Skeletal muscle satellite cell (primary cell): ENCODE data around the gene LY6G5B.

Experiments
- H3K27me3 ChIP-seq: 2 replicates; pipeline ENCODE4 v1.7.0; 2013; ENCODE audit warnings: low read length; ENCODE audit not compliant: control insufficient read depth, insufficient read depth
- H3K36me3 ChIP-seq: 2 replicates; pipeline ENCODE4 v1.7.0; 2013; ENCODE audit warnings: mild to moderate bottlenecking, control low read depth, low read length; ENCODE audit not compliant: insufficient read depth
- H3K4me1 ChIP-seq: 2 replicates; pipeline ENCODE4 v1.7.0; 2013; ENCODE audit warnings: low read length; ENCODE audit not compliant: control insufficient read depth, insufficient read depth
- H3K4me2 ChIP-seq: 2 replicates; pipeline ENCODE4 v1.7.0; 2013; ENCODE audit warnings: mild to moderate bottlenecking, low read length
- H3K4me3 ChIP-seq: 2 replicates; pipeline ENCODE4 v1.7.0; 2013; ENCODE audit warnings: low read length
- H3K9ac ChIP-seq: 2 replicates; pipeline ENCODE4 v1.7.0; 2013; ENCODE audit warnings: mild to moderate bottlenecking, low read depth, low read length, moderate library complexity
- H3K9me3 ChIP-seq: replicated peaks from 2 replicates; pipeline ENCODE4 v1.7.0; 2013; ENCODE audit warnings: mild to moderate bottlenecking, control low read depth, low read length

LY6G5B gene

DNA sequence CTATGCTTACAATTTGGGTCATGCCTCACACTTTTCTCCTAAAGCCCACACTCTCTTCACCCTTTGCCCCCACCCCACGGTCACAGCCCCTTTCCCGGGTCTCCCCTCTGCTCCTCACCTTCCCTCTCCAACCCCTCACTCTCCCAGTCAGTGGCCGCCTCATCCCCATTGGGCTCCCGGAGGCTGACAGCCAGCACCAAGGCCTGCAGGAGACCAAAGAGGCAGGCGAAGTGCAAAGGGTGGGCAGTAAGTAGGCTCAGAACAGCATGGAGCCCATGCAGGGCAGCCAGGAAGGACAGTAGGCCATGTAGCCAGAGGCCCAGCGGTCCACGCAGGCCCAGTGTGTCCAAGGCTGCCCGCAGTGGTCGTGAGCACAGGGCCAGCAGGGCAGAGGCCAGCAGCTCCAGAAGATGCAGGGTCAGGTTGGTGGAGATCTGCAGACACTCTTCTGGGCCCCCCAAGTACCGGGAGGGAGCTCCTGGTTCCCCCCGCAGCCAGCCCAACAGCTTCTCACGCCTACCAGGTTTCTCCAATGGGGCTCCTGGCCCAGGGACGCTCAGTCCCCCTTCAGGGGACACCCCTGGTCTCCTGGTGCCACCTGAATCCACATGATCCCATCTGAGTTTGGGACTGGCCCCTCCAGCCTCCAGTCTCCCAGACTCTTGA is 10.7 kb upstream of the LY6G5B start:
- no peaks in the 10 kb centered on the region for H3K27me3 ChIP-seq
- H3K4me1 ChIP-seq, result peaks cover 38% of the 10 kb centered on the region
- H3K4me3 ChIP-seq, result peak overlapping the region; percentile 94
- peaks cover 15% of the 10 kb centered on the region for H3K36me3 ChIP-seq
- peak overlapping the region; percentile 89 for H3K4me2 ChIP-seq
- peak overlapping the region; percentile 96 for H3K9ac ChIP-seq
- no peaks in the 10 kb centered on the region for H3K9me3 ChIP-seq

DNA sequence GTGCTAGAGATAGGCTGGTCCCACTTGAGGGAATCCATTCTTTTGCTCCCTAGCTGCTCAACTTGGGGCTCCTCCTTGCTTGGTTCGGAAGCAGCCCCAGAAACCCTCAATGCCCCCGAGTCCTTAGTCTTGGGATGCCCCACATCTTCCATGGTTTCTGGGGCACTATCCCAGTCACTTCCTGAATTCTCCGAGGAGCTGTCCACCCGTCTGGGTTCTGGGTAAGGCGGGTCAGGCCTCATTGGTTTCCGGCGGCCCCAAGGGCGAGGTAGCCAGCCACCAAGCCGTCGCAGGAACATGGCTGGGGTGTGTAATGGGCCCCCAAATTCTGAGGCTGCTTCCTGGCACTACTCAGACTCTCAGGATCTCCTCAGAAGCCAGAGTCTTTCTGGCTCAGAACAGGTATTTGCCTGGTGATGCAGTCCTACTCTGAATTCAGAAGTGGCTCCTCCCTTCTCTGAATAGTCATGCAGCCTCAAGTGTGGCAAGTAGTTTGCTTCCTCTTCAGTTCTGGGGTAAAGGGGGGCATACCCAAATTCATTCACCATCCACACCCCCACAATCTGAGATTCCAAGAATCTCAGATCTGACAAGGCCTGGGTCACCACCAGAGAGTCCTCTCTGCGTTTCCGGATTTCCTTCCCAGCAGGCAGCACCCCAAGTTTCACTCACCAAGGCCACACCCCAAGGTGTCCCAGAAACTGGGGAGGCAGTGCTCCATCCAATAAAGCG is 10.0 kb upstream of the LY6G5B start:
- Histone ChIP-seq H3K4me2 (peak overlapping the region; percentile 89), H3K36me3 (peaks cover 15% of the 10 kb centered on the region), H3K9ac (peak overlapping the region; percentile 96), H3K27me3 (no peaks in the 10 kb centered on the region), H3K4me3 (peak overlapping the region; percentile 94), H3K9me3 (no peaks in the 10 kb centered on the region), H3K4me1 (peaks cover 42% of the 10 kb centered on the region)

DNA sequence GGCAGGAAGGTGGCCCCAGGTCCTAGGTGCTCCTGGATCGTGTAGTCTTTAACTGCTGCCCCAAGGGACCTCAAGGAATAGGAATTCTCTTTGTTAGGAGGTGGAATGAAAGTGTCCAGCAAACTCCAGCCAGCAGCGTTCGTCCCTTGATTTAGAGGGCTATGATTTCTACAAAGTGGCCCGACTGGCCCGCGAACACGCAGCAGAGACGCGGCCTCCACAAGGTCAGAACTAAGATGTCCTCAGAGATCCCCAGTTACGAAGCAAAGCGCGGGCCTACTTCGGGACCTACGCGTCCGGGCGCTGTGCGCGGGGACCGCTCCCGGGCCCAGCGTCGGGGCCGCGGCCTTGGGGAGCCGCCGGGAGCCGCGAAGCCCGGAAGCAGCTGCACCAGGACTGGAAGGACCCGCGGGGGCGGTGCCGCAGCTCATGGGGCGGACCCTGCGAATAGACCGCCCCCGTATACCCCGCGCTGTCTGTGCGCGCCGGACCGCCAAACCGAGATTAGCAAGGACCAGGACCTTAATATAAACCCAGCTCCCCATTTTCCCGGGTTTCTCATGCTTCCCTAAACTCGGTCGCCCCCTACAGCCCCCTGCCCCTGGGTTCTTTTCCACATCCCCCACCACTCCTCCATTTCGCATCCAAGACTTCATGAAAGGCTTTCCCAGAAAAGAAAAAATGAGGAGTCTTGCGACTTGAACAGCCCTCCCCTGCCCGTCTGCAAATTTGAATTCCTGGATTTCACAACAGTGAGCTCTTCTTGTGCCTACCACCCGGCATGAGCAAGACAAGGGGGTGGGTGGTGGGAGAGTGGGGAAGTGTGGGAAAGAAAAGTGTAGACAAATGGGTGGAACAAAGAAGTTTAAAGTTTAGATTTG is 9.2 kb upstream of the LY6G5B start, which contains the start of gene C6orf47:
TSS of gene C6orf47 (minus strand) at position 398 of the 881 bp plus-strand sequence. CDS start 831 bp downstream, outside the sequence.
- Histone ChIP-seq H3K4me3 (peak within 1 kb of the TSS; percentile 94), H3K4me1 (peaks cover 42% of the 10 kb centered on the region), H3K4me2 (peak within 1 kb of the TSS; percentile 89), H3K9me3 (no peaks in the 10 kb centered on the region), H3K36me3 (peaks cover 15% of the 10 kb centered on the region), H3K27me3 (no peaks in the 10 kb centered on the region), H3K9ac (peak within 1 kb of the TSS; percentile 96)

DNA sequence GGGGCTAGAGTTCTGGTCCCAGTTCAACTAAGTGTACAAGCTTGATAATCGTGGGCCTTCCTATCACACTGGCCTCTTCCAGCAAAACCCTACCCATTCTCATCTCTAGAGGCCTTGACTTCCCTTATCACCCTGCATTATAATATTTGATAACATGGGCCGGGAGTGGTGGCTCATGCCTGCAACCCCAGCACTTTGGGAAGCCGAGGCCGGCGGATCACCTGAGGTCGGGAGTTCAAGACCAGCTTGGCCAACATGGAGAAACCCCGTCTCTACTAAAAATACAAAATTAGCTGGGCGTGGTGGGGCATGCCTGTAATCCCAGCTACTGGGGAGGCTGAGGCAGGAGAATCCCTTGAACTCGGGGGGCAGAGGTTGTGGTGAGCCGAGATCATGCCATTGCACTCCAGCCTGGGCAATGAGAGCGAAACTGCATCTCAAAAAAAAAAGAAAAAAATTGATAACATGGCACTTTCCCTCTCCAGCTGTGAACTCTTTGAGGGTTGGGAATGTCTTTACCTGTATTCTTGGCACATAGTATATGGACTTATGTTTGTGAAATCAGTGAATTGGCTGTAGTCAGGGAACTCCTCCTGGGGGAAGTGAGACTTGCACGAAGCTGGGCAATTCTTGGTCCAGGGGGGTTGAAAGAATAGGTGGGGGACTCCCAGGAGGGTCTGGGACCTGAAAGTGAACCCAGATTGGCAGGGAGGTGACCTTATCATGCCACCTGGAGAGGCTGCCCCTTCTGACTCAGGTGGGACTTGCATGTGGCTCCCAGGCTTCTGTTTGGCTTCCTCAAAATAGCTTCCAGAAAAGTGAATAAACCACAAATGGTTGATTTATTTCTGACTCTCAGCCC is 8.3 kb upstream of the LY6G5B start:
- Histone ChIP-seq H3K9ac (peak overlapping the region; percentile 96), H3K27me3 (no peaks in the 10 kb centered on the region), H3K4me2 (peak overlapping the region; percentile 89), H3K4me3 (peak overlapping the region; percentile 94), H3K4me1 (peaks cover 42% of the 10 kb centered on the region), H3K36me3 (peaks cover 13% of the 10 kb centered on the region), H3K9me3 (no peaks in the 10 kb centered on the region)

DNA sequence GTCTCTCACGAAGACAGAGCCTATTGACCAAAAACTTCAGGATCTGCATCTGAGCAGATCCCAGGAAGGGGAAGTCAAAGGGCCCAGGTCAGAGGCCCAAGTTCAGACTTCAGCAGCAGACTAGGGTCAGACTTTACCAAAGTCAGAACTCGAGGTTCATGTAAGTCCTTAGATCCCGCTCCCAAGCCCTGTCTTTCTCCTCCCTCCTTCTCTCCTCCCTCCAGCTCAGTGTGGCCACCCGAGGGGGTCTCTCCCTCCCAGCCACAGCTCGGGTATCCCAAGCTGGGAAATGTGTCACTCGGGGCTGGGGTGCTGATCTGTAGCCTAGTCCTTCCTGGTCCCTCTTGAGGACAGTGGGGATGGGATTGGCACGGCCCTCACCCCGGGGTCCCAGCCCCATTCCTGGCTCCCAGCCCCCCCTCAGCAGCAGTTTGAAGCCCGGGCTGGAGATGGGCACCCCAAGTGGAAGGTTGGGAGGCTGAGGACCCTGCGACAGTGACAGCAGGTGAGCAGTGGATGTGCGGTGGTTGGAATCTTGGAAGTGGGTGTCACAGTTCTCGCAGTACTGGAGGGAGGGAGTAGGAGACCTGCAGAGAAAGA is 7.6 kb upstream of the LY6G5B start:
- peaks cover 13% of the 10 kb centered on the region for H3K36me3 ChIP-seq
- no peak overlapping the region for H3K4me3 ChIP-seq
- H3K4me1 ChIP-seq, result peaks cover 47% of the 10 kb centered on the region
- no peak overlapping the region for H3K9ac ChIP-seq
- no peak overlapping the region for H3K4me2 ChIP-seq
- H3K9me3 ChIP-seq, result no peaks in the 10 kb centered on the region
- H3K27me3 ChIP-seq, result no peaks in the 10 kb centered on the region

DNA sequence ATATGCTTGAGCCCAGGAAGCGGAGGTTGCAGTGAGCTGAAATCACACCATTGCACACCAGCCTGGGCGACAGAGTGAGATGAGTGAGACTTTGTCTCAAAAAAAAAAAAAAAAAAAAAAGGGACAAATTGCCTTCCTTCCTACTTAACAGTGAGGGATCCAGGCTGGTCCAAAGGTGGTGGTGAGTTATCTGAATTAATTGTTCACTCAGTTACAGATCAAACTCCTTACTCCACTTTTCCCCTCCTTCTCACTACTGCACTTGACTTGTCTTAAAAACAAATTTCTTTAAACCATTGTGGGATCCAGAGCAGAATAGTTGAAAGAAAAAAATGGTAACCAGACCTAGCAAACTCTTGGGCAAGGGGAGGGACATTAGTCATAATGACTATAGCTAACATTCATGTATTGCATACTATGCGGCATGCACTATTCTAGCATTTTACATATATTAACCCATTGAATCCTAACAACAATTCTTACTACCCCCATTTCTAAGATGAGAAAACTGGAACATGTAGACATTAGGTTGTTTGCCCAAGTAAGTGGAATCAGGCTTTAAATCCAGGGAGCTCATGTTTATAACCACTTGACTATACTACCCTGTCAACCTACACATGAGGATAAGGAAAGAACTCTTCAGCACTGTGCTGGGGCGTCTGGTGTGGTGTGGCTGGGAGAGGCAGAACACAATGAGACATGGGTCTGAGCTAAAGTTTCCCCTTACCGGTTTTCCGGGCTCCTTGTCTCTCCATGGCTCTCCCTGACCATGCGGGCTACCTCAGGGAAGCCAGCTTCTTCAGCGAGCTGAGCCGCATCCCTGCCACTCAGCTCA is 6.4 kb upstream of the LY6G5B start:
- H3K9ac ChIP-seq, result peak overlapping the region; percentile 94
- H3K4me3 ChIP-seq, result peak overlapping the region; percentile 97
- H3K27me3 ChIP-seq, result no peaks in the 10 kb centered on the region
- H3K9me3 ChIP-seq, result no peaks in the 10 kb centered on the region
- H3K36me3 ChIP-seq, result peaks cover 20% of the 10 kb centered on the region
- peaks cover 38% of the 10 kb centered on the region for H3K4me1 ChIP-seq
- H3K4me2 ChIP-seq, result peak overlapping the region; percentile 92

DNA sequence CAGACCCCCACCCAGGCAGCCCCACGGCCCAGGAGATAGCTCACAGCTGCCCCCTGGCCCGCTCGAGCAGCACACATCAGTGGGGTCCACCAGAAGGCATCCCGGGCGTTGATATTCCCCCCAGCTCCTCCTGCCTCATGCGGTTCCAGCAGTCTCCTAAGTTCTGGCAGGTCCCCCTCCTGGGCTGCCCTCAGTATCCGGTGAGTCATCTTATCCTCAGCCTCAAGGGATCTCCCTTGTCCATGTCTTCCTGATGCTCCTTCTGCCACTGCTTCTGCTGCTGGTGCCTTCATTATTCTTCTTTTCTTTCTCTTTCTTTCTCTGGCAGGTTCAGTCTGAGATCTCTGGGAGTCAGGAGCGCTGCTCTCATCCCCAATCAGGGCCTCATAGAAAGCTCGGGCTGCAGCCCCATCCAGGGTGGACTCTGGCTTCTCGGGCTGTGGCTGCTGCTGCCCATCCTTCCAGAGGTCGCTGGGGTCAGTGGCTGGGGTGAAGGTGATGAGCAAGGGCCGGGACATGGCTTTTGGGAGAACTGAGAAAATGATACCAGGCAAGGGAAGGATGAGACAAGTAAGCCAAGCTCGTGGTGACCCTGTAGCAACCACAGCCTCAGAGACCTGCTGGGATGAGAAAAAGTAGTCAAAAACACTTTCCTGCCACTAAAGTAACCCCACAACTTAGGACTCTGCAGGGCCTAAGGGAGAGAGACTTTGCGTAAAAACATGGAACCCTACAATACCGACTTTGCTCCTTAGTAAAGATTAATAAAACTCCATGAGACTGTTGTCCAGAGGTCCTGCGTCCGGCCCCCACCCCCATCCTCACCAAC is 5.6 kb upstream of the LY6G5B start:
- Histone ChIP-seq H3K36me3 (peaks cover 26% of the 10 kb centered on the region), H3K4me1 (peaks cover 31% of the 10 kb centered on the region), H3K4me3 (peak overlapping the region; percentile 97), H3K9ac (peak overlapping the region; percentile 94), H3K9me3 (no peaks in the 10 kb centered on the region), H3K4me2 (peak overlapping the region; percentile 92), H3K27me3 (no peaks in the 10 kb centered on the region)

DNA sequence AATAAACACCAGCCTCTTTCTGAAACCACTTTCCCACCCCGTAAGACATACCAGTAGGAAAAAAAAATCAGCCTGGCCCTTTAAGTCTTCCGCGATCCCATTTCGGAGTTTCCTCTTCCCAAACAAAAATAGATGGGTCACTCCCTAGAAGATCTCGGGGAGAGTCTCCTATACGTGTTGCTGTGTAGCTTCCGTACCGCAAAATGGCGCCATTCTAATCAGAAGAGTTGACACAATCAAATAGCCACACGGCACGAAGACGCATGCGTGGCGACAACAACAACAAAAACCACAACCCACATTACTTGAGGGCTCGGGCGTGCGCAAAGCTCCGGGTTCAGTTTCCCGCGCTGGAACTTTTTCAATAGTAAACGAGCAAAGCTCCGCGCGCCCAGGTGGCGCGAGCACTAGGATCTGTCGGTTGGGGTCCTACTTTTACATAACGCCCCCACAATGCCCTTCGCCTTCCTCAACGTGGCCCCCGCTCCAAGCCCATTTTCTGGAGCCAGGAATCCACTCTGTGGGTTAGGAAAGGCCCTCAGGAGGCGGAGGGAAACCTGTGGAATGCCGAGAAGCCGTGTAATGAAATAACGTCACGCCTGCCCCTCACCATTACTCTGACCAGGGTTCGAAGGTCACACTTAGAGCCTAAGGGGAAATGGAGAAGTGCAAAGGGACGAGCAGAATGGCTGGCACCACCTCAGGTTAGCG is 4.8 kb upstream of the LY6G5B start, which contains the start of gene GPANK1:
TSS of gene GPANK1 (minus strand) at position 208 of the 711 bp plus-strand sequence. CDS start 519 bp downstream, outside the sequence.
- Histone ChIP-seq H3K27me3 (no peaks in the 10 kb centered on the region), H3K36me3 (peaks cover 34% of the 10 kb centered on the region), H3K9ac (peak within 1 kb of the TSS; percentile 94), H3K4me3 (peak within 1 kb of the TSS; percentile 97), H3K4me2 (peak within 1 kb of the TSS; percentile 92), H3K4me1 (peaks cover 26% of the 10 kb centered on the region), H3K9me3 (no peaks in the 10 kb centered on the region)
